ENCODE measurements around the gene ENPP1.

ENPP1 gene

DNA sequence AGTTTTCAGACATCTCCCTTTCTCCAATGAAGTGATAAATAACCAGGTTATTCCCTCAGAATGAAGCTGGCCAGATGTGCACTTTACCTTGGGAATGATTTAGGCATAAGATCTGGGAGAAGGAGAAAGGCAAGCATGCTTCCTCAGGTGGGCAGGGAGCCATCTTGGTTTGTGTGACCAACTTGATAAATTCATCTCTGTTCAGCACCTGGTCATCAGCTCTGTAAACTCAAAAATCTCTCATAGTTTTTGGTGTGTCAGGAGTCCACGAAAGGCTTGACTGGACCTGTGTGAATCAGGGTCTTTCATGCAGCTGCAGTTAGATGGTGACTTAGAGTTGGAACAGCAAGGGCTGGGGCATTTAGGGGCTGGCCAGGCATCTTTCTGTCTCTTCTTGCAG is 24.5 kb downstream of the ENPP1 start:
- no peak for DNase-seq

DNA sequence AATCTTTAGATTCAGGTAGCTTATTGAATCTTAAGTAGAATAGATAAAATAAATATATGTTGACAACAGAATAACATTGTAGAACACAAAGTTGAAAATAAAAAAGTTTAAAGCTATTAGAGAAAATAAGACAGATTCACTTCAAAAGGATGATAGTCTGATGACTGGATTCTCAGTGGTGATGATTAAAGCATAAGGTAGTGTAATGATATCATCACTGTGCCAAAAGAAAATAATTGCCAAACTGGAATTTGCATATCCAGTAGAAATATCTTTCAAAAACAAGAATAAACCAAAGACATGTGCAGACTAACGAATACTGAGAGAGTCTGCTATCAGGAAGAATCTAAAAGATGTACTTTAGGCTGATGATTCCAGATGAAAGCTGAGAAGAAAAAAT is 30.2 kb downstream of the ENPP1 start:
- no peak for DNase-seq

DNA sequence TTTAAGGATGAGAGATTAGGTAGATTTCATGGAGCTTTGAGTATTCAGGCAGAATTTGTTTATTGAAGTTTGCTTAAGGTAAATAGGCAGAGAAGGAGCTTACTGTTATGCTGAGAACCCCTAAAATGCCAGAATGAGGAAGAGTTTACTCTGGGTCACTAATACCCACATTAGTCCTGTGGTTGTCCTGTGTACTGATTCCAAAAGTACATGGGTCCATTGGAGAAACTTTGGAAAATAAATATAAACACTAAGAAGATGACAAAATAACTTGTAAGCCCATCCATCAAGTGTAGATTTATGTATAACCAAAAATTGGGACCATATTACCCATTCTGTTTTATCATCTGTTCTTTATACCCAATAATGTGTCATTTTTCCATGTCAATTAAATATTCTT is 31.6 kb downstream of the ENPP1 start:
- DNase-seq, result no peak

DNA sequence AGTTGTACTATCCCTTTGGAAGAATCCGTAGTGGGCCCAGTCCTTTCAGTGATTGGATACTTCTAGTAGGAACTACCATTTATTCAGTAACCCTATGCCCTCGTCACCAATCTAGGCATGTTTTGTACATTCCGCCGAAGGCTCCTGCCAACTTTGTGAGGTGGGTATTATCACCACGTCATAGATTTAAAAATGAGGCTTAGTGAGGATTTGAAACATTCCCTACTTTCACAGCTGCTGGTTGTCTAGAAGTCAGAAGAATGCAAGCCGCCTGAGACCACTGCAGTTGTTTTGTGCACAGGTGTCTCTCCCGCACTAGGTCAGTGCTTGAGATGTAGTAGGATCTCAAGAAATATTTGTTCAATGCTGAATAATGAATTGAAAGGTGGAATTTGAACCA is 32.6 kb downstream of the ENPP1 start:
- DNase-seq, result no peak

DNA sequence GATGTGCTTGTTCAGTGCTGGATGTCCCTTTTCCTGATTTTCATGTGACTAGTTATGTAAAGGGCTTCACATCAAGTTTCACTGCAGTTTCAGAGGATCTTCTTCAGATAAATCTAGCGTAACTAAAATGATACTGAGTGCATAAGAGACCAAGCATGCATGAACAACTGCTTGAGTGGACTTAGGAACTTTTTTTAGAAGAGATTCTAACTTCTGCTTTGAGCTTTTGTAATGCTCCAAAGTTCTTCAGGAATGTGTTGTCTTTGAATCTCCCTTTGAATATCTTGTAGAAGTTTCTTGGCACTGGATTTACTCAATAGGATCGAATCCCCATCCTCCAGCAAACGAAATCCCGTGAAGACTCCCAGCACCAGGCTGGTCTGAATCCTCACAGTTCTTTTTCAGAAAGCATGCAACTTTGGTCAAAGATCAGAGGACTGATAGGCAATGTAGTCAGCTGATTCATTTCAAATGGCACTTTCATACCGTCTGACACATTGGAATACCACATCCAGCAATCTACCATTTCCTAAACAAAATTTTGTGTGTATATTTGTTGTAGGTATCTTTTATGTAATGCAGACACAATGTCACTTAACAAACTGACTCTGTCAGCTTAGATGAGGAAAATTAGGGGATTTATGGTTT is 33.2 kb downstream of the ENPP1 start:
- no peak for DNase-seq

DNA sequence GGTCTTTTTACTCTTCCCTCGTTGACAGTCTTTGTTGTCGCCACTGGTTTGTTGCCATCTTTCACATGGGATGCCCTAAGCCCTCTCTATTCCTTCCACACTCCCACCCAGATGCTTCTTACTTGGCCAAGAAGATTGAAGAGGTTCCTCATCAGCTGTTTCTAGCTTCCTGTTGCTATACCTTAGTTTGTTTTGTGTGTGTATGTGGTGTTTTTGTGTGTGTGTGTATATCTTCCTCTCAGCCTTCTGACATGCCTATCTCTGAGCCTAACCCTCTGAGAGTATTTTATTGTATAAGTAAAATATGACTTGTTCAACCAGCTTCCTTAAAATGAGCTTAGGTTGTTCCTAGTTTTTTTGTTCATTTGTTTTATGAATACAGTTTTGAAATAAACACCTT is 35.9 kb downstream of the ENPP1 start:
- DNase-seq, result no peak

DNA sequence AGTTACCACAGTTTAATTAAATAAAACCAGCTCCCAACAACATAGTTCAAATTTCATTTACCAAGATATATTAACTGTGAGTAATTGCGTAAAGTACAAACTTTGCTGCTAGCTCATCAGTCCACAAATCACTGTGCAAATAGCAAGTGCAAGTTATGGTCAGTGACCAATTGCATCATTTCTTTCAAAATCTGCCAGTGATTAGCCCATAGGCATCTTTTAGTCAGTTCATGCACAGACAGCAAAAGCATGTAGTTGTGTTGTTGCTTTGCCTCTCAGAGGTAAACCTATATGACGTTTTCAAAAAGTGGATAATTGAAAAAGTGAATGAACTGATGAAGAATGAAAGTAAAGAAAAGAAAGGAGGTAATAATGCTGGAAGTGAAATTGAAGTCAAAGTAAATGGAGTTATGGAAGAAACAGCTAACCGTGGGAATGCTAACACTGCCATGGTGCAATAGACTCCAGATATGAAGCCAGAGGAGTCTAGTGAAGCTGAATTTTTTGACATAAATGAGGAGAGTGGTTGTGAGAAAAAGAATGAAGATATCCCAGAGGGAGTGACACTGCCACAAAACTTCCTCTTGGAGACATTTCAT is 36.5 kb downstream of the ENPP1 start:
- no peak for DNase-seq

DNA sequence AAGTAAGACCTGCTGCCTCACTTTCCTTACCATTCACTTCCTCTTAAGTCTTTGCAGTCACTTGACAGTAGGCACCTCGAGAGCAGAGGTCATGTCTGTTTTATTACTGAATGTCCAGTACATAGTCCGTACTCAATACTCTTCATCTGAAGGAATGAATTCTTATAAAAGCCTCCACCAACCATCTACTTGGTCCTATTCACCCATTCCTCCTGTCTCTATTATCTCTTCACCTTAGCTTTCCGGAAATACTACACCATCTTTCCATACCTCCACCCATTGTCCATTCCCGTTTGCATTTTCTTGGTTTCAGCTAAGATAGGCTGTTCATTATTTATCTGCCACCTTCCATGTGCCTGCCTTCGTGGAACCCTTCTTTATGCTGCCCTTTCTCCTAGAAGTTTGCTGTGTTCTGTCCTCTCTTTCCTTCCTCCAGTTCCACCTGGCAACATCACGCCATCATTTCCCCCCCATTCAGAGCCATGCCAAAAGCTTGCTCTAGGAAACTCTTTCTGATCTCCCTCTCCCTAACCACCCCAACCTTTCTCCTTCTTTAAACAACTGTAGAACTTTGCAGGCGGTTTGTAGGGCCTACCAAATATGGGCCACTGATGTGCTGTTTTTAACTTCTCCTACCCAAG is 38.3 kb downstream of the ENPP1 start:
- no peak for DNase-seq

DNA sequence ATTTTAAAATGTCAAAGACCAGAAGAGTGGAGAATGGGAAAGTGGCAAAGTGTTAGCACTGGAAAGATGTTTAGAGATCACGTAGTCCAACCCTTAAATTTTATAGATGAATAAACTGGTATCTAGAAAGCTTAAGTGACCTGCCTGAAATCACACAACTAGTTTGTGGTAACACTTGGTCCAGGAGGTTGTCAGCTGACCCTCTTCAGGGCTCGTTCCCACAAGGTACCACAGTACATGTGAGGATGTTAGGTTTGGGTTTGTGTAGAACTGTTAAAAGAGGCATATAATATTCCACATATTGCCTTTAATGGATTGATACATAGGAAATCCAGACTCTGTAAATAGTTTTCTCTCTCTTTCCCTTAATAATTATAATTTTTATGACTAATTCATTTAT is 39.1 kb downstream of the ENPP1 start:
- no peak for DNase-seq

DNA sequence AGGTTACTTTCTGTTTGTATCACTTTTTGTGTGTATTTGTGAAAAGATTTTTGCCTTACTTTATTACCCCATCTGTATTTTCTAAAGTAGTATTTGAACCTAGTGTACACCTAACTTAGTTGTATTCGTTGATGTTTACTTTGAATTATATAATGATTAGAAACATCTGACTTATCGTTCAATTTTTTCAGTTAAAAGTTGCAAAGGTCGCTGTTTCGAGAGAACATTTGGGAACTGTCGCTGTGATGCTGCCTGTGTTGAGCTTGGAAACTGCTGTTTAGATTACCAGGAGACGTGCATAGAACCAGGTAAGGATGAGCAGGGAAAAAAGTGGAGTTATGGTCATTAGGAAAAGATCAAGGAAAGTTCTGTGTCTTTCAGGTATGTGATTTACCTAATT is 42.0 kb downstream of the ENPP1 start:
- DNase-seq, result no peak

DNA sequence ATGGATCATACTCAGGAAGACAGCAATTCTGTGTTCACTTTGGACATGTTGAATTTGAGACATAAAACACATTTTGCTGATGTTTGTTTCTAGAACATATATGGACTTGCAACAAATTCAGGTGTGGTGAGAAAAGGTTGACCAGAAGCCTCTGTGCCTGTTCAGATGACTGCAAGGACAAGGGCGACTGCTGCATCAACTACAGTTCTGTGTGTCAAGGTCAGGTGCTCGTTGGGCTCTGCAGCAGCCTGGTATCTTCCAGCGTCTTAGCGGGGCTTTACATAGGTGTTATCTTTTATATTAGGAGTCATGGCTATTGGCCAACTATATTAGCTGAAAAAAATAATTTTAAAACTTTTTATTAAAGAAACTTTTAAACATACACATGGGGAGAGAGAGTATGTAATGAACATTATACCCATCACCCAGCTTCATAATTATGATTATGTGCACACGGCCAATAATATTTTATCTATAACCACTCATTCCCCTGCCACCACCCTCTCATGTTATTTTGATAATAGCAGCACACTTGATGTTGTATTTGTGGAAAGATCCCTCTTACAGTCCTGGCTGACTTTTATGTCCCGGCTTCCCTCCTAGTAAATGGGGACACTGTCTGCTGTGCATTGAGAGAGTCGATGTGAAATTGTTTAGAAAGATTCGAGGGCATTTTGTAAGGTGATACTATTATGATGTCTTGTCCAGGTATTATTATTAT is 43.4 kb downstream of the ENPP1 start:
- no peak for DNase-seq

DNA sequence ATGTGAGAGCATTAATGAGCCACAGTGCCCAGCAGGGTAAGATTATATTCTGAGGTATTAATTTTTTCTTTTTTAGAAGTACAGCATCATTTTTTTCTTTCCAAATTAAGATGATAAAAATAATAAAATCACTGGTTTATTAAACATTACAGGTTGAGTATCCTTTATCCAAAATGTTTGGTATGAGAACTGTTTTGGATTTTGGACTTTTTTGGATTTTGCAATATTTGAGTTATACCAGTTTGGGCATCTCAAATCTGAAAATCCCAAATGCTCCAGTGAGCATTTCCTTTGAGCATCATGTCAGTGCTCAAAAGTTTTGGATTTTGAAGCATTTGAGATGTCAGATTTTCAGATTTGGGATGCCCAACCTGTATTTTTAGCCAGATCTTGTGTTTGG is 44.4 kb downstream of the ENPP1 start:
- DNase-seq, result no peak

DNA sequence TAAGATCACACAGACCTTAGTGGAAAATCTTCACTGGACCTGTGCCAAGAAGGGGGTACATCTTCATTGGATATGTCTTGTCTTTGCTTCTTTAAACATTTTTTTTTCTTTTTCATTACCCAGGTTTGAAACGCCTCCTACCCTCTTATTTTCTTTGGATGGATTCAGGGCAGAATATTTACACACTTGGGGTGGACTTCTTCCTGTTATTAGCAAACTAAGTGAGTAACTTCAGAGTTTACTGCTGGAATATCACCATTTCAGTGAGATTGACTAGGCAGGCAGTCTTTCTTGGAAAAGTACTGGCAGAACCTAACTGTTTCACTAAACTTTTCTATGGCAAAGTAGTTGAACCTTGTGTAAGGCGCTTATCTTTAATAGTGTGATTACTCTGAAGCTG is 47.0 kb downstream of the ENPP1 start:
- no peak for DNase-seq

DNA sequence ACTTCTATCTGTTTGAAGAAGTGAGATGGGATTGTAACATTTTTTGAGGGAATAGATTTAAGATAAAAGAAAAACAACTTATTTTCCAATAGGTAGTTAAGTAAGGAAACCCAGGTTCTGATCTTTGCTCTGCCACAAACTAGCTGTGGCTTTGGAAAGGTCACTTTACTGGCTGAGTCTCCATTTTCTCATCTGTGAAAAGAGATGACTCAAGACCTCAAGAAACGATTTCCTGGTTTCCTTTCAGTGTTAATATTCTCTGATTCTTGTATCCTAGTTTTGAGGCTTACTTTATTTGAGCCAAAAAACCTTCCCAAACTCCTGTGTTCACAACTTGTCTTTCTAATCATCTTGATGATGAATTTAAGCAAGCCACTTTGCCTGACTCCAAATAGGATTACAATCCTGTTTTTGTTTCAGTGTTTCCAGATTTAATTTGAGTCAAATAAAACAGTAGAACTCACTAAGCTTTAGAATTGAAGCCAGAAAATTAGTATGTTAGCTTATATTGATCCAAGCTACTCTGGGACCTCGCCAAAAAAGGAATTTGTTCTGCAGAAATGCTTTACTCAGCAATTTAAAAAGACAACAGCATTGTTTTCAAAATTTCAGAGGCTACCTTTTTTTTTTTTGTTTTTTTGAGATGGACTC is 51.1 kb downstream of the ENPP1 start:
- no peak for DNase-seq

DNA sequence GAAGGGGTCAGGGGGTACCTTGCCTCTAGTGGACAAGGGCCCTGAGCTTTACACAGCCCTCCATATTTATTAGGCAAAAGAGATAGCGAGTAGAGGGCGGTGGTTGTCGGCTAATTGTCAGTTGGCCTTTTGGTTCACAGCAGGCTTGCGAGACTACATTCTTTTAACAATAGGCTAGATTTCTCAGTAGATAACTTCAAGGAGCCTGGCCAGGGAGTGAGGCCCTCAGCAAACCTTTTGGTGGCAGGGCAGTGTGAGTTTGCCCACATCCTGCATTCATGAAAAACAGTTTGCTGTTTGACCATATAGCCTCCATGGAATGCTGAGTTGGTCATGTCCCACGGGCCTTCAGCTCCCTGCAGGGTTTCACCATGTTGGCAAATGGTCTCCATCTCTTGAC is 51.8 kb downstream of the ENPP1 start:
- peak; percentile 88 for DNase-seq

DNA sequence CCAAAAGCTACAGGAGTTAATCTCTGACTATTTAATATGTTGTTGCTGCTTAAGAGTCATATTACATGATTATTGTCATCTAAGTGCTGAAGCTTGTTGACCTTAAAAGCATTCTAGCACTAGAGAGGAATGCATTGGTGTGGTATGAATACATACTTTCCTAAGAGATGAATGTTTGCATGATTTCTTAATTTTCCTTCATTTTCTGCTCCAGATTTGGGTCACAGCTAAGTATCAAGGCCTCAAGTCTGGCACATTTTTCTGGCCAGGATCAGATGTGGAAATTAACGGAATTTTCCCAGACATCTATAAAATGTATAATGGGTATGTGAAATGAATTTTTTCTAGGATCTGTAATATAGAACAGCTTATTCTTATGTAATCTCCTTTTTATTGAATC is 53.6 kb downstream of the ENPP1 start:
- no peak for DNase-seq

DNA sequence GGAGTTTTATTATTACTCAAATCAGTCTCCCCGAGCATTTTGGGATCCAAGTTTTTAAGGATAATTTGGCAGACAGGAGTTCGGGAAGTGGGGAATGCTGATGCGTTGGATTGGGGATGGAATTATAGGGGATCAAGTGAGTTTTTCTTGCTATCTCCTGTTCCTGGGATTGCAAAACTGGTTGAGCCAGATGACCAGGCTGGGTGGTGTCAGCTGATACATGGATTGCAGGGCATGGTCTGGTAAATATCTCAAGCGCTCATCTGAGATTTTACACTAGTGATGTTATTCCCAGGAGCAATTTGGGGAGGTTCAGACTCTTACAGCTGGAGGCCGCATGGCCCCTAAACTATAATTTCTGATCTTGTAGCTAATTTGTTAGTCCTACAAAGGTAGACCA is 54.7 kb downstream of the ENPP1 start:
- peak; percentile 88 for DNase-seq

DNA sequence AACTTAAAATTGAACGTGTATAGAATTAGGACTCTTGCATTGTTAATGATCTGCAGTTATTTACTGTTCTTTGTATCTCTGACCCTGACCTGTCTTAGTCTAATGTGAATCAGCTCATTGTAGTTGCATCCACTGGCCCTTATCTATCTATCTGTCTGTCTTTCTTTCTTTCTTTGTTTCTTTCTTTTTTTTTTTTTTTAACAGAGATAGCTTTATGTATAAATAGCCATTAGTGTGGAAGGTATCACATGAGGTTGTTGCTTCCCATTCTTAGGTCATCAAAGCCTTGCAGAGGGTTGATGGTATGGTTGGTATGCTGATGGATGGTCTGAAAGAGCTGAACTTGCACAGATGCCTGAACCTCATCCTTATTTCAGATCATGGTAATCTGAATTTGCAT is 59.9 kb downstream of the ENPP1 start:
- DNase-seq, result peak; percentile 80

DNA sequence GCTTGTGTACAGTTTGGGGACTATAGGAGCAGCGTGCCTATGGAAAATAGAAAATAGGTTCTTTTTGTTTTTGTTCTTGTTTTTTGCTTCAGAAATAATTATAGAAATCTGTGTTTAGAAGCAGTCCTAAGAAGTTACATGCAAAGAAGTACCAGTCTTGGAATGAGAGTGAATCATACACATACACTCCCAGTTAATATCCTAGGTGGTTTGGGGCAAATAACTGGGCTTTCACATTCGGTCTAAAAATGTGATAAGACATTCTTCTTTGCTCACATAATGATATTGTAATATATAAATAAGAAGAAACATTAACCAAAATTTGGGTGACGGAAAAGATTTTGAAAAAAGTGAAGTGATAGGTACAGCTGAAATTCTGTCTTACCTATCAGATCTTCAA is 61.0 kb downstream of the ENPP1 start:
- no peak for DNase-seq

DNA sequence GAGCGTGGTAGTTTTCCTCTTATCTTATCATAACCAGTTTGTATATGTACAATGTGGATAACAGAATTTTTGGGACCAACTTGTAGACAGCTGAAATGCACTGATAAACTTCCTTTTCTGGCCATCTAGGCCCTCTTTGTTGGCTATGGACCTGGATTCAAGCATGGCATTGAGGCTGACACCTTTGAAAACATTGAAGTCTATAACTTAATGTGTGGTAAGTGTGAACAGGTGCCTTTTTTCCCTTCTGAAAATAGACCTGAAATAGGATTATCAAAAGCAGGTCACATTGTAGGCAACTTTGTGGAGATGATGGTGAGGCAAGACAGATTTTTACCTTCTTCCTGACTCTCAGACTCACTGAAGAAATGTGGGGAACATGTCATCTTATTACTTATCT is 67.8 kb downstream of the ENPP1 start:
- no peak for DNase-seq

DNA sequence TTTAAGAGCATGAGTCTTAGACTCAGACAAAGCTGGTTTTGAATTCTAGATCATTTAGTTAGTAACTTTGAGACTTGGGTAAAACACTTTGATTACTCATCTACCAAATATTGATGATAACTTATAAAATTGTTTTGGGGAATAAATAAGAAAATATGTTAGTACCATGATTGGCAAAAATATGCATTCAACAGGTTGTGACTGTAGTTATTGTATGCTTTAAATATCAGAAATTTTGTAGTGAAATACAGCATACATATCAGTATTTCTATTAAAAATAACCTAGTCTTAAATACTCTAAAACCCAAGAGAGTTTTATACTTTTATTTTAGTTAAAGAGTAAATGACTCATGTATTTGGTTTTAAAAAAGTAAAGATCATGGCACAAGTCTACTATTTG is 68.7 kb downstream of the ENPP1 start:
- no peak for DNase-seq

DNA sequence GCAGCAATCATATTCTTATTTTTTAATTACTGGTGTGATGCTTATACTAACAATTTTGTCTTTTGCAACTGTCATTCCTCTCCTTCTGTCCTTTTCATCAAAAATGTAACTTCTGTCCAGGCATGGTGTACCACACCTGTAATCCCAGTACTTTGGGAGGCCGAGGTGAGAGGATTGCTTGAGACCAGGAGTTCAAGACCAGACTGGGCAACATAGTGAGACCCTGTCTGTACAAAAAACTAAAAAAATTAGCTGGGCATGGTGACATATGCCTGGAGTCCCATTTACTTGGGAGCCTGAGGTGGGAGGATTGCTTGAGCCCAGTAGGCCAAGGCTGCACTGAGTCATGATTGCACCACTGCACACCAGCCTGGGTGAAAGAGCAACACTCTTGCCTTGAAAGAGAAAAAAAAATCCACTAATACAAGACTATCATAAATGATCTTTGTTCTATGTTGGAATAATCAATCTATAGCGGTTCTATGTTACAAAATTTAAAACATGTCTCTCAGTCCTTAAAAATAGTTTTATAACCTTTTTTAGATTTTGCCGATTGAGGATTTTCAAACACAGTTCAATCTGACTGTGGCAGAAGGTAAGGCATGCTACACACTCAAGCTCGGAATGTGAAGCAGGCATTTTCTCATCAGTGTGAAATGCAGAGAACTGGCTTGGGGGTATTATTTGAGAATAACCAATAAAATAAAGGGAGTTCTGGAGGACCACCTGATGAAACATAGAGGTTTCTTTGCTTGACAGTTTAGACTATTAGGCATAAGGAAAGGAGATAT is 70.4 kb downstream of the ENPP1 start:
- DNase-seq, result no peak

DNA sequence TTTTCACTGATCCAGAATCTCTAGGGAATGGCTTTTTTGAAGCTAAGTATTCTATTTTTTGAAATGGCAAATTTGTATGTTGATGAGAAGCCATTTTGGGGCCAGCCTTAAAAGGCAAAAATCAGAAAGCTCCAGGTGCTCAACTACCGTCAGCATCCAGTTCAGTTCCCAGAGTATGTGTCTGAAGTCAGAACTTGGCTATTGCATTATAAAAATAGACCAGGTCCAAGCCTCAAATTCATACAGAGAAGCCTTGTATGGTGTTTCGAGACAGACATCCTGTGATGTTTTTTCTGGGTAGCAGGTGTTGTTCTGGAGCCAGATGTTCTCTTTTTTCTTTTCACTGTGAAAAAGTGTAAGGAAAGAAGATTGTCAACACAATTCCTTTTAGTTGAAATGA is 75.2 kb downstream of the ENPP1 start:
- DNase-seq, result no peak

All from islet precursor cell (in vitro differentiated cells).